ENCODE measurements around the gene TBC1D22B. TPM values are rescaled to one million over a fixed set of nuclear protein-coding genes. Genes with fewer than 3 reads are reported as not detected.

Gene TBC1D22B
- total RNA-seq, 4 donors from 2014 or later = 7.3 to 10.2 (median 8.6) TPM

- Histone ChIP-seq H3K36me3 (peaks cover 7 to 16% (median 12%) of the 10 kb centered on the region in 4 donors), H3K27ac (replicated peaks in 1 of 4) (no peak overlapping the region), H3K4me1 (peaks cover 4 to 18% (median 15%) of the 10 kb centered on the region in 4 donors), H3K4me3 (no peak overlapping the region), H3K9me3 (no peaks in the 10 kb centered on the region), H3K27me3 (no peaks in the 10 kb centered on the region)
- no peak for DNase-seq (ENCODE audit: extremely low spot score)
- intact Hi-C loops (cut with DNase I) = no loop called here
- WGBS = 92% methylated on average over 3 of the region's 3 CpGs
- TF ChIP-seq POLR2AphosphoS5 (IDR thresholded peaks at IDR 0.05) = no peak
- TF ChIP-seq CTCF (IDR thresholded peaks at IDR 0.05) = no peak
- TF ChIP-seq EP300 (IDR thresholded peaks at IDR 0.05) = no peak
- no peak for TF ChIP-seq POLR2A (IDR thresholded peaks at IDR 0.05; ENCODE audit: low read depth)
Observed at GRCh38 chr6:37265860-37266259, 8.3 kb downstream of the TBC1D22B start.

GRCh38 chr6:37269105-37269504 is 11.5 kb downstream of the TBC1D22B start:
- H3K4me3 ChIP-seq = no peak overlapping the region
- DNase-seq (ENCODE audit: extremely low spot score) = no peak
- H3K27ac ChIP-seq (replicated peaks in 1 of 4) = no peak overlapping the region
- peaks cover 4 to 18% (median 13%) of the 10 kb centered on the region in 4 donors for H3K4me1 ChIP-seq
- intact Hi-C loops (cut with DNase I) = no loop called here
- TF ChIP-seq POLR2A (IDR thresholded peaks at IDR 0.05; ENCODE audit: low read depth) = no peak
- no peak for TF ChIP-seq EP300 (IDR thresholded peaks at IDR 0.05)
- TF ChIP-seq POLR2AphosphoS5 (IDR thresholded peaks at IDR 0.05) = no peak
- no peaks in the 10 kb centered on the region for H3K9me3 ChIP-seq
- WGBS = 95% methylated on average over 2 of the region's 2 CpGs
- H3K36me3 ChIP-seq = peaks cover 7 to 21% (median 15%) of the 10 kb centered on the region in 4 donors
- H3K27me3 ChIP-seq = no peaks in the 10 kb centered on the region

- DNase-seq (ENCODE audit: extremely low spot score) = no peak
- no peaks in the 10 kb centered on the region for H3K9me3 ChIP-seq
- TF ChIP-seq POLR2AphosphoS5 (IDR thresholded peaks at IDR 0.05) (no peak), EP300 (IDR thresholded peaks at IDR 0.05) (no peak), POLR2A (IDR thresholded peaks at IDR 0.05; ENCODE audit: low read depth) (no peak), CTCF (IDR thresholded peaks at IDR 0.05) (no peak)
- H3K27me3 ChIP-seq = no peaks in the 10 kb centered on the region
- WGBS = 79% methylated on average over 8 of the region's 8 CpGs
- intact Hi-C loops (cut with DNase I) = no loop called here
- H3K4me3 ChIP-seq = no peak overlapping the region
- H3K27ac ChIP-seq (replicated peaks in 1 of 4) = no peak overlapping the region
- H3K36me3 ChIP-seq = peaks cover 7 to 21% (median 15%) of the 10 kb centered on the region in 4 donors
- no peaks in the 10 kb centered on the region for H3K4me1 ChIP-seq
Observed at GRCh38 chr6:37272834-37273566, 15.4 kb downstream of the TBC1D22B start.

- intact Hi-C loops (cut with DNase I) = no loop called here
- peaks cover 7 to 21% (median 15%) of the 10 kb centered on the region in 4 donors for H3K36me3 ChIP-seq
- no peak for DNase-seq (ENCODE audit: extremely low spot score)
- no peak overlapping the region for H3K27ac ChIP-seq (replicated peaks in 1 of 4)
- 50% methylated on average over 3 of the region's 3 CpGs for WGBS
- no peaks in the 10 kb centered on the region for H3K9me3 ChIP-seq
- no peaks in the 10 kb centered on the region for H3K4me1 ChIP-seq
- H3K4me3 ChIP-seq = no peak overlapping the region
- TF ChIP-seq POLR2A (IDR thresholded peaks at IDR 0.05; ENCODE audit: low read depth) (no peak), CTCF (IDR thresholded peaks at IDR 0.05) (no peak), POLR2AphosphoS5 (IDR thresholded peaks at IDR 0.05) (no peak), EP300 (IDR thresholded peaks at IDR 0.05) (no peak)
- no peaks in the 10 kb centered on the region for H3K27me3 ChIP-seq
Observed at GRCh38 chr6:37273690-37274089, 16.1 kb downstream of the TBC1D22B start.

- no peak overlapping the region for H3K27ac ChIP-seq (replicated peaks in 1 of 4)
- peaks cover 0 to 18% (median 8%) of the 10 kb centered on the region in 4 donors for H3K36me3 ChIP-seq
- no peaks in the 10 kb centered on the region for H3K9me3 ChIP-seq
- DNase-seq (ENCODE audit: extremely low spot score) = no peak
- H3K4me3 ChIP-seq = no peak overlapping the region
- TF ChIP-seq POLR2A (IDR thresholded peaks at IDR 0.05; ENCODE audit: low read depth) (no peak), EP300 (IDR thresholded peaks at IDR 0.05) (no peak), CTCF (IDR thresholded peaks at IDR 0.05) (no peak), POLR2AphosphoS5 (IDR thresholded peaks at IDR 0.05) (no peak)
- 100% methylated on average over 1 of the region's 1 CpG for WGBS
- H3K4me1 ChIP-seq = peaks cover 9 to 12% (median 11%) of the 10 kb centered on the region in 4 donors
- intact Hi-C loops (cut with DNase I) = no loop called here
- H3K27me3 ChIP-seq = no peaks in the 10 kb centered on the region
Observed at GRCh38 chr6:37275350-37275749, 17.8 kb downstream of the TBC1D22B start.
